ENCODE data around the gene ANKMY1. TPM values are rescaled to one million over a fixed set of nuclear protein-coding genes. Genes with fewer than 3 reads are reported as not detected.

Gene ANKMY1
- total and polyA plus RNA-seq, 2 experiments from 2014 or later = 2.3 to 8.9 TPM

- H3K27ac ChIP-seq (ENCODE audit: low read depth) = no peak overlapping the region
- H3K36me3 ChIP-seq (ENCODE audit: insufficient read depth) = no peaks in the 10 kb centered on the region
- no peak overlapping the region for H3K4me2 ChIP-seq
- H3K27me3 Mint-ChIP-seq (ENCODE audit: insufficient read depth, low read depth, poor library complexity) = peaks cover 9% of the 10 kb centered on the region
- H3F3A ChIP-seq (replicated peaks; ENCODE audit: low read depth) = 0 out of 2 replicates have a peak, but pooled peaks cover 2% of the 10 kb centered on the region
- H3K4me1 ChIP-seq (ENCODE audit: insufficient read depth) = 0 out of 2 replicates have a peak, but pooled peaks cover 3% of the 10 kb centered on the region
- H3K27ac Mint-ChIP-seq = no peak overlapping the region
- no peak overlapping the region for H2AFZ ChIP-seq
- ATAC-seq (no peak), DNase-seq (ENCODE audit: low spot score) (no peak)
- no peaks in the 10 kb centered on the region for H3K9me2 ChIP-seq (ENCODE audit: insufficient read depth)
- peaks cover 6% of the 10 kb centered on the region; the same call in 2 of the 3 replicates for H3K4me1 Mint-ChIP-seq
- TF ChIP-seq ZNF331 (CRISPR knock-in tag; IDR thresholded peaks at IDR 0.05; ENCODE audit: low read depth) (no peak), ZNF462 (CRISPR knock-in tag; IDR thresholded peaks at IDR 0.05) (no peak), EZH2 (IDR thresholded peaks at IDR 0.05; ENCODE audit: low read depth, unreplicated experiment) (no peak), STAT1 (IDR thresholded peaks at IDR 0.05; ENCODE audit: unreplicated experiment) (no peak), CREB1 (CRISPR knock-in tag; IDR thresholded peaks at IDR 0.05; ENCODE audit: low read depth) (no peak), NANOG (IDR thresholded peaks at IDR 0.05; ENCODE audit: borderline replicate concordance) (no peak), JUNB (IDR thresholded peaks at IDR 0.05; ENCODE audit: unreplicated experiment) (no peak), ZNF114 (CRISPR knock-in tag; IDR thresholded peaks at IDR 0.05) (no peak), POLR2AphosphoS5 (IDR thresholded peaks at IDR 0.05; ENCODE audit: low read depth) (no peak), REST (IDR thresholded peaks at IDR 0.05; ENCODE audit: unreplicated experiment) (no peak), EZH2phosphoT487 (IDR thresholded peaks at IDR 0.05; ENCODE audit: unreplicated experiment) (no peak), CTCF (conservative IDR thresholded peaks at IDR 0.05; ENCODE audit: low read depth in 2 of 2) (no peak)
- TF ChIP-seq, protein P1, sequence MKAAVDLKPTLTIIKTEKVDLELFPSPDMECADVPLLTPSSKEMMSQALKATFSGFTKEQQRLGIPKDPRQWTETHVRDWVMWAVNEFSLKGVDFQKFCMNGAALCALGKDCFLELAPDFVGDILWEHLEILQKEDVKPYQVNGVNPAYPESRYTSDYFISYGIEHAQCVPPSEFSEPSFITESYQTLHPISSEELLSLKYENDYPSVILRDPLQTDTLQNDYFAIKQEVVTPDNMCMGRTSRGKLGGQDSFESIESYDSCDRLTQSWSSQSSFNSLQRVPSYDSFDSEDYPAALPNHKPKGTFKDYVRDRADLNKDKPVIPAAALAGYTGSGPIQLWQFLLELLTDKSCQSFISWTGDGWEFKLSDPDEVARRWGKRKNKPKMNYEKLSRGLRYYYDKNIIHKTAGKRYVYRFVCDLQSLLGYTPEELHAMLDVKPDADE (IDR thresholded peaks at IDR 0.05) = no peak
- no peaks in the 10 kb centered on the region for H3K79me2 ChIP-seq (replicated peaks; ENCODE audit: insufficient read depth)
- no peaks in the 10 kb centered on the region for H4K20me1 ChIP-seq (replicated peaks; ENCODE audit: insufficient read depth)
- no peaks in the 10 kb centered on the region for H3K27me3 ChIP-seq (ENCODE audit: insufficient read depth)
- H3K4me3 ChIP-seq = no peak overlapping the region
- no peak overlapping the region for H3K4me3 Mint-ChIP-seq
- no peaks in the 10 kb centered on the region for H3K36me3 Mint-ChIP-seq (ENCODE audit: low read depth)
- H3K9me3 Mint-ChIP-seq = peaks cover 12% of the 10 kb centered on the region
Observed at GRCh38 chr2:240430595-240430994, 127.2 kb downstream of the ANKMY1 start.
